GM23248 (cell line): ENCODE results near the gene FRAT1. TPM values are rescaled to one million over a fixed set of nuclear protein-coding genes. Genes with fewer than 3 reads are reported as not detected.

Experiments used
- DNase-seq: peaks from one replicate; pipeline ENCODE4 v3.0.0-alpha.2; 2015
- H2AFZ ChIP-seq: fragments of 200-600 bp; sonication (generic); 2 replicates; pipeline ENCODE4 v1.6.1; 2016; ENCODE audit warnings: antibody characterized with exemption
- H3F3A ChIP-seq: fragments of 200-600 bp; sonication (generic); 2 replicates; pipeline ENCODE4 v1.6.1; 2016; ENCODE audit warnings: mild to moderate bottlenecking, antibody characterized with exemption, mixed run types; ENCODE audit not compliant: insufficient read depth
- H3K27ac ChIP-seq: fragments of 200-600 bp; sonication (generic); 2 replicates; pipeline ENCODE4 v1.5.1; 2016; ENCODE audit warnings: mild to moderate bottlenecking
- H3K27me3 ChIP-seq: fragments of 200-600 bp; sonication (generic); replicated peaks from 2 replicates; pipeline ENCODE4 v1.6.1; 2016; ENCODE audit warnings: mild to moderate bottlenecking; ENCODE audit not compliant: insufficient read depth
- H3K36me3 ChIP-seq: fragments of 200-600 bp; sonication (generic); 2 replicates; pipeline ENCODE4 v1.6.1; 2016; ENCODE audit warnings: low read depth, mild to moderate bottlenecking
- H3K4me1 ChIP-seq: fragments of 200-600 bp; sonication (generic); 2 replicates; pipeline ENCODE4 v1.6.1; 2016; ENCODE audit warnings: mild to moderate bottlenecking; ENCODE audit not compliant: insufficient read depth
- H3K4me2 ChIP-seq: fragments of 200-600 bp; sonication (generic); one replicate; pipeline ENCODE4 v1.6.1; 2016; ENCODE audit warnings: mild to moderate bottlenecking; ENCODE audit not compliant: unreplicated experiment
- H3K4me3 ChIP-seq: fragments of 200-600 bp; sonication (generic); 2 replicates; pipeline ENCODE4 v1.5.1; 2016; ENCODE audit warnings: mild to moderate bottlenecking
- H3K79me2 ChIP-seq: fragments of 200-600 bp; sonication (generic); 2 replicates; pipeline ENCODE4 v1.6.1; 2016; ENCODE audit warnings: mild to moderate bottlenecking; ENCODE audit not compliant: insufficient read depth
- H3K9ac ChIP-seq: fragments of 200-600 bp; sonication (generic); 2 replicates; pipeline ENCODE4 v1.6.1; 2016; ENCODE audit warnings: mild to moderate bottlenecking
- H3K9me2 ChIP-seq: fragments of 200-600 bp; sonication (generic); 2 replicates; pipeline ENCODE4 v1.6.1; 2016; ENCODE audit warnings: mixed run types, mild to moderate bottlenecking, moderate library complexity; ENCODE audit not compliant: insufficient read depth
- H3K9me3 ChIP-seq: fragments of 200-600 bp; sonication (generic); one replicate; pipeline ENCODE4 v1.6.1; 2017; ENCODE audit warnings: low read depth
- H4K20me1 ChIP-seq: fragments of 200-600 bp; sonication (generic); 2 replicates; pipeline ENCODE4 v1.6.0; 2016; ENCODE audit not compliant: insufficient read depth
- EZH2 ChIP-seq: fragments of 200-600 bp; sonication (generic); IDR thresholded peaks from 2 replicates; pipeline ENCODE4 v1.6.1; 2018; ENCODE audit warnings: antibody characterized with exemption, mild to moderate bottlenecking; ENCODE audit not compliant: insufficient read depth, poor library complexity, severe bottlenecking
- EZH2phosphoT487 ChIP-seq: fragments of 200-600 bp; sonication (generic); IDR thresholded peaks from 2 replicates; pipeline ENCODE4 v1.6.1; 2018; ENCODE audit warnings: antibody characterized with exemption, moderate library complexity, mild to moderate bottlenecking, low read depth; ENCODE audit not compliant: insufficient read depth
- WGBS, 2 experiments: methylation state at CpG; one replicate each; pipeline ENCODE4 v1.1.6; 2015 to 2017; ENCODE audit warnings: low lambda C conversion rate in 2 of 2, low coverage in 1 of 2; ENCODE audit errors: missing lambda C conversion rate in 2 of 2; 5-methylcytosine and 5-hydroxymethylcytosine counted together
- in situ Hi-C: fragments of 300-500 bp; cut with MboI; formaldehyde crosslinking; loops from 2 replicates; pipeline ENCODE4 v1.15.0; 2020
- polyA plus RNA-seq: library from polyadenylated mRNA; unstranded; fragments of >200 nt; fragmentation: Nextera tagmentation; extraction: Ambion mirVana; gene quantifications from 2 replicates; pipeline ENCODE4 v1.2.1, GENCODE V29; 2016
- total RNA-seq: library from RNA; depleted of rRNA; stranded (reverse); fragments of >200 nt; shearing (Covaris generic); gene quantifications from 2 replicates; pipeline ENCODE4 v1.2.3, GENCODE V29; 2014

The FRAT1 gene
- total and polyA plus RNA-seq, 2 experiments from 2014 or later: 0.44 to 1.8 TPM

GRCh38 chr10:97333601-97334369 is 14.7 kb downstream of the FRAT1 start:
- Histone ChIP-seq H3K27me3 (0 out of 2 replicates have a peak, but pooled peaks cover 8% of the 10 kb centered on the region), H2AFZ (peak overlapping the region; percentile 89), H3K9me2 (no peaks in the 10 kb centered on the region), H3K9me3 (no peaks in the 10 kb centered on the region), H3F3A (peaks cover 29% of the 10 kb centered on the region), H3K4me2 (peak overlapping the region; percentile 96), H4K20me1 (no peaks in the 10 kb centered on the region), H3K4me3 (peak overlapping the region; percentile 94), H3K36me3 (no peaks in the 10 kb centered on the region), H3K79me2 (peaks cover 38% of the 10 kb centered on the region), H3K9ac (peak overlapping the region; percentile 91), H3K4me1 (peaks cover 19% of the 10 kb centered on the region), H3K27ac (peak overlapping the region; percentile 88)
- TF ChIP-seq EZH2phosphoT487 (no peak), EZH2 (no peak)
- 1% methylated on average over 54 to 61 of the region's 89 CpGs for WGBS, 2 experiments
- peak; percentile 79 for DNase-seq
- in situ Hi-C loops: no loop called here

DNA sequence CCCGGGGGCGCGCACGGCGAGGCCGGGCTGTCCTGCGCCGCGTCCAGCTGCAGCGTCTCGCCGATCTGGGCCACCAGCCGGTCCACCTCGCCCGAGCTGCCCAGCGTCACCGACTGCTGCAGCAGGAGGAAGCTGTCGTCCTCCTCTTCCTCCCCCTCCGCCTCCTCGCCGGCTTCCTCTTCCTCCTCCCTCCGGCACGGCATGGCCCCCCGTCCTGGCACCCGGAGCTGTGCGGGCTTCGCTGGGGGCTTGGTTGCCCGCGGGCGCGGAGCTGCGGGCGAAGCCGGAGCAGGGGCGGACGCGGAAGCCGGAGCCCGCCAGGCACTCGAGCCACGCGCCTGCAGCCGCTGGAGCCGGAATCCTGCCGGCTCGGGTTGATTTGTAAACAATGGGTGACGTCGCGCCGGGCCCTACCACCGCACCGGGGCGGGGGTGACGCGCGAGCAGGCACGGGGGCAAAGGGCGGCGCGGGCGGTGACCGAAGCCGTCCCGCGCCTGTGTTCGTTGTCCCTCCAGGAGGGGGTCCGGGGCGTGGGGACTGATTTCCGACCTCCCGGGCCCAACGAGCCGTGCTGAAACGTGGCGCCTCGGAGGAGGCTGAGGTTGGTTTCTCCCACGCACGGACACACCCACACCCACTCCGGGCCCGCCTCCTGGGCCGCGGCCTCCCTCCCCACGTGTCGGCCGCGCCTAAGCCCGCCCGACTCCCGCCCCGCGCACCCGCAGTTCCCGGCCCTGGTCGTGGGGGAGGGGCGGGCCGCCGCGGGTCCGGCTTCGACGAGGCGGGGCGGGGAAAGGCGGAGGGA is 15.5 kb downstream of the FRAT1 start, which contains the start of gene FRAT2:
TSS of gene FRAT2 (minus strand) at position 360 of the 806 bp plus-strand sequence. CDS start at position 203, 157 bp downstream.
- TF ChIP-seq EZH2 (no peak), EZH2phosphoT487 (no peak)

DNA sequence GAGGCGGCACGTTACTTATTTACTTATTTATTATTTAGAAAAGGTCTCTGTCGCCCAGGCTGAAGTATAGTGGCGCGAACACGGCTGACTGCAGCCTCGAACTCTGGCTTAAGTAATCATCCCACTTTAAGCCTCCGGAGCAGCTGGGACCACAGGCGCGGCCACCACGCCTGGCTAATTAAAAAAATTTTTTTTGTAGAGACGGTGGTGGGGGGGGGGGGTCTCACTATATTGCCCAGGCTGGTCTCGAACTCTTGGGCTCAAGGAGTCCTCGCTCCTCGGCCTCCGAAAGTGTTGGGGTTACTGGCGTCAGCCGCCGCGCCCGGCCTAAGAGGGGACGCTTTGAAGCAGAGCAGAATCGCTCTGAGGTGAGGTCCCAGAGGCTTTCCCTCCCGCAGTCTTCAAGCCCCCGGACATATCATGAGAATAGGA is 16.1 kb downstream of the FRAT1 start:
- in situ Hi-C loops: no loop called here
- H4K20me1 ChIP-seq: no peaks in the 10 kb centered on the region
- H3K79me2 ChIP-seq: peaks cover 26% of the 10 kb centered on the region
- no peak overlapping the region for H3K27ac ChIP-seq
- H2AFZ ChIP-seq: peak overlapping the region; percentile 82
- WGBS, 2 experiments: 4 to 5% methylated on average over 23 to 25 of the region's 25 CpGs
- H3K9me2 ChIP-seq: no peaks in the 10 kb centered on the region
- peaks cover 19% of the 10 kb centered on the region for H3K4me1 ChIP-seq
- TF ChIP-seq EZH2phosphoT487 (no peak), EZH2 (no peak)
- 0 out of 2 replicates have a peak, but pooled peaks cover 8% of the 10 kb centered on the region for H3K27me3 ChIP-seq
- H3K4me2 ChIP-seq: peak overlapping the region; percentile 72
- peak overlapping the region; percentile 91 for H3K9ac ChIP-seq
- H3K4me3 ChIP-seq: peak overlapping the region; percentile 94
- H3K9me3 ChIP-seq: no peaks in the 10 kb centered on the region
- DNase-seq: no peak
- H3F3A ChIP-seq: peaks cover 29% of the 10 kb centered on the region
- H3K36me3 ChIP-seq: no peaks in the 10 kb centered on the region

More for the DNA sequence above, 15.5 kb downstream of the FRAT1 start, which contains the start of gene FRAT2:
- H3F3A ChIP-seq: peaks cover 29% of the 10 kb centered on the region
- in situ Hi-C loops: no loop called here
- H4K20me1 ChIP-seq: no peaks in the 10 kb centered on the region
- H3K79me2 ChIP-seq: peaks cover 30% of the 10 kb centered on the region
- peak within 1 kb of the TSS; percentile 89 for H2AFZ ChIP-seq
- no peaks in the 10 kb centered on the region for H3K9me3 ChIP-seq
- H3K9ac ChIP-seq: peak within 1 kb of the TSS; percentile 91
- H3K9me2 ChIP-seq: no peaks in the 10 kb centered on the region
- H3K4me2 ChIP-seq: peak within 1 kb of the TSS; percentile 96
- DNase-seq: peak; percentile 96
- peak within 1 kb of the TSS; percentile 94 for H3K4me3 ChIP-seq
- no peaks in the 10 kb centered on the region for H3K36me3 ChIP-seq
- H3K27me3 ChIP-seq: 0 out of 2 replicates have a peak, but pooled peaks cover 8% of the 10 kb centered on the region
- peaks cover 19% of the 10 kb centered on the region for H3K4me1 ChIP-seq
- WGBS, 2 experiments: 1 to 5% methylated on average over 4 to 102 of the region's 103 CpGs
- peak within 1 kb of the TSS; percentile 88 for H3K27ac ChIP-seq

DNA sequence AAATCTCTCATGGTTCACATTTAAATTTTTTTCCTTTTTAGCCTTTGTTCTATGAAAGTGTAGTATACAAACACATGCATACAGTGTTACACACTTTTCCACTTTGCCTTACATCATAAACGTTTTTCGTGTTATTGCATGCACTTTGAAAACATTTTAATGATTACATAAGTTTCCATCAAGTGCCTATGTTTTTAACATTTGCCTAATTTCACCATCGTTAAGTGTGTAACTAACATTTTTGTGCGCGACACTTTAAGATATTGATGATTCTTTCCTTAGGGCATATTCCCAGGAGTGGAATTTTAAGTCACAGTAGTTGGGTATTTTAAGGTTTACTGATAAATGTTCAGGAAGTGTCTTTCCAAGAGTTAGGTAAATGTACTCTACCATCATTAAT is 16.9 kb downstream of the FRAT1 start:
- in situ Hi-C loops: no loop called here
- 44 to 47% methylated on average over 5 of the region's 5 CpGs for WGBS, 2 experiments

More for the DNA sequence above, 16.9 kb downstream of the FRAT1 start:
- H3K79me2 ChIP-seq: peaks cover 18% of the 10 kb centered on the region
- H3F3A ChIP-seq: peaks cover 29% of the 10 kb centered on the region
- H3K9me3 ChIP-seq: no peaks in the 10 kb centered on the region
- H3K4me2 ChIP-seq: no peak overlapping the region
- no peak overlapping the region for H3K4me3 ChIP-seq
- no peak for TF ChIP-seq EZH2phosphoT487
- no peak for TF ChIP-seq EZH2
- no peak for DNase-seq
- H3K9ac ChIP-seq: no peak overlapping the region
- H3K27me3 ChIP-seq: 0 out of 2 replicates have a peak, but pooled peaks cover 8% of the 10 kb centered on the region
- no peaks in the 10 kb centered on the region for H4K20me1 ChIP-seq
- H3K9me2 ChIP-seq: no peaks in the 10 kb centered on the region
- H3K36me3 ChIP-seq: no peaks in the 10 kb centered on the region
- H2AFZ ChIP-seq: no peak overlapping the region
- H3K4me1 ChIP-seq: peaks cover 19% of the 10 kb centered on the region
- H3K27ac ChIP-seq: no peak overlapping the region
